Measurements from ENCODE around the gene LRRC46. TPM values are rescaled to one million over a fixed set of nuclear protein-coding genes. Genes with fewer than 3 reads are reported as not detected.

The LRRC46 gene
- total RNA-seq, 1 experiment from 2014 or later = 0.39 TPM

- no peak for TF ChIP-seq ARID4B (CRISPR knock-in tag; IDR thresholded peaks at IDR 0.05; ENCODE audit: borderline replicate concordance)
- no peak for TF ChIP-seq ZNF416 (CRISPR knock-in tag; IDR thresholded peaks at IDR 0.05)
- no peak for TF ChIP-seq ZNF121 (CRISPR knock-in tag; IDR thresholded peaks at IDR 0.05)
- TF ChIP-seq ATF6 (CRISPR knock-in tag; IDR thresholded peaks at IDR 0.05) = no peak
- TF ChIP-seq PREB (CRISPR knock-in tag; IDR thresholded peaks at IDR 0.05; ENCODE audit: borderline replicate concordance) = no peak
- no peak for TF ChIP-seq FOXJ3 (CRISPR knock-in tag; IDR thresholded peaks at IDR 0.05; ENCODE audit: borderline replicate concordance)
- TF ChIP-seq NFYB (CRISPR knock-in tag; conservative IDR thresholded peaks at IDR 0.05; ENCODE audit: low read depth) = no peak
Observed at GRCh38 chr17:47804461-47804860, 27.0 kb upstream of the LRRC46 start (continued).

- ChIA-PET CTCF (no interaction called here), POLR2A (no interaction called here)
- DNase-seq (ENCODE audit: low spot score) (no peak), ATAC-seq (no peak)
- TF ChIP-seq ZNF512 (CRISPR knock-in tag; IDR thresholded peaks at IDR 0.05; ENCODE audit: borderline replicate concordance) (no peak), CBFB (CRISPR knock-in tag; IDR thresholded peaks at IDR 0.05; ENCODE audit: low read depth) (no peak), HMGXB4 (CRISPR knock-in tag; IDR thresholded peaks at IDR 0.05) (no peak)
- no peak overlapping the region for H3K4me3 Mint-ChIP-seq
- H3K9me3 Mint-ChIP-seq = no peaks in the 10 kb centered on the region
- H3K4me1 Mint-ChIP-seq = peaks cover 6% of the 10 kb centered on the region
- no peak overlapping the region for H3K27ac Mint-ChIP-seq
- no peaks in the 10 kb centered on the region for H3K36me3 Mint-ChIP-seq
- peaks cover 2% of the 10 kb centered on the region; the same call in 1 of the 2 replicates for H3K27me3 Mint-ChIP-seq (ENCODE audit: low read depth)
Observed at GRCh38 chr17:47806026-47806912, 25.2 kb upstream of the LRRC46 start.

- Mint-ChIP-seq H3K36me3 (no peaks in the 10 kb centered on the region), H3K9me3 (no peaks in the 10 kb centered on the region), H3K27me3 (ENCODE audit: low read depth) (peaks cover 2% of the 10 kb centered on the region; the same call in 1 of the 2 replicates), H3K27ac (no peak overlapping the region), H3K4me3 (no peak overlapping the region), H3K4me1 (peaks cover 6% of the 10 kb centered on the region)
- ChIA-PET CTCF (no interaction called here), POLR2A (no interaction called here)
- DNase-seq (ENCODE audit: low spot score) (no peak), ATAC-seq (no peak)
- TF ChIP-seq ERG (CRISPR knock-in tag; IDR thresholded peaks at IDR 0.05) (no peak), FOXP1 (CRISPR knock-in tag; IDR thresholded peaks at IDR 0.05; ENCODE audit: borderline replicate concordance) (no peak), MAX (CRISPR knock-in tag; IDR thresholded peaks at IDR 0.05) (no peak), ZNF425 (CRISPR knock-in tag; conservative IDR thresholded peaks at IDR 0.05) (no peak), MYBL2 (CRISPR knock-in tag; IDR thresholded peaks at IDR 0.05) (no peak)
Observed at GRCh38 chr17:47806913-47807255, 24.6 kb upstream of the LRRC46 start.
